ENCODE data around the gene LIMS3.
"Not testable (repeated sequence)": the region's sequence is repeated elsewhere in the genome, so short reads cannot be mapped to it uniquely, and the experiment has no call there.

LIMS3 gene, protein sequence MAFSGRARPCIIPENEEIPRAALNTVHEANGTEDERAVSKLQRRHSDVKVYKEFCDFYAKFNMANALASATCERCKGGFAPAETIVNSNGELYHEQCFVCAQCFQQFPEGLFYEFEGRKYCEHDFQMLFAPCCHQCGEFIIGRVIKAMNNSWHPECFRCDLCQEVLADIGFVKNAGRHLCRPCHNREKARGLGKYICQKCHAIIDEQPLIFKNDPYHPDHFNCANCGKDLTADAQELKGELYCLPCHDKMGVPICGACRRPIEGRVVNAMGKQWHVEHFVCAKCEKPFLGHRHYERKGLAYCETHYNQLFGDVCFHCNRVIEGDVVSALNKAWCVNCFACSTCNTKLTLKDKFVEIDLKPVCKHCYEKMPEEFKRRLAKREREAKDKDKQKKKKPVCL

DNA sequence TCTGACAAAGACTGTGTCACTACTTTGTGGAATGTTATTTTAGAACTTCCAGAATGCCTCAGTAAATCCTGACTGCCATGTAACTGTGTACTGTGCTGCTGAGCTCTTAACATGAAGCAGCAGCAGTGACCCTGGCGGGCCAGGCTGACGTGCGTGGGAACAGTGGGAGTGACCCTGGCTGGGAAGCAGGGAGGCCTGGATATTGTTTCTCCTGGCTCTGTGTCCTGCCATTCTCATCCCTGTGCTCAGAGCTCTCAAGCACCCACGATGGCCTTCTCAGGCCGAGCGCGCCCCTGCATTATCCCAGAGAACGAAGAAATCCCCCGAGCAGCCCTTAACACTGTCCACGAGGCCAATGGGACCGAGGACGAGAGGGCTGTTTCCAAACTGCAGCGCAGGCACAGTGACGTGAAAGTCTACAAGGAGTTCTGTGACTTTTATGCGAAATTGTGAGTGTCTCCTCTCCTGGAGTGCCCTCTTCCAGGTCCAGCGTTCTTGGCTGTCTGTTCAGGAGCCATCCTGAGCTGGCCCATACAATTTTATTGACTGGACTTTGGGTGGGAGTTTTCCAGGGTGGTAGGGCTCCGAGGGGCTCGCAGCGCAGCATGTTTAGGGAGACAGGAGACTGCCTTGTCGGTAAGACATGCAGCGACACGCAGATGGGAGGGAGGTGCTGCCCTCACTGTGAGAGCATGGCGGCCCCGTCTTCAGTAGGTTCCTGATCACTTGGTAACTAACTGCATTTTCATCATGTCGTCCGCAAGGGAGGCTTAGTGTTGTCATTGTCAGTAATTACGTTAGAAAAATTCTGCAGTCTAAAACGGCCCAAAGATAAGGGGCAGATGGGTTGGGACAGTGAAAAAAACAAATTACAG is at the start of gene LIMS3:
LIMS3 (plus strand) TSS at position 227 of the 875 bp plus-strand sequence; CDS start at position 268, 41 bp downstream.
- DNase-seq (ENCODE audit: low read depth in 1 of 2, low spot score in 1 of 2); in situ Hi-C loops (cut with HindIII; ENCODE audit: low pct_unique_long_range_greater_than_20kb, low sequenced_read_pairs): not testable (repeated sequence)

DNA sequence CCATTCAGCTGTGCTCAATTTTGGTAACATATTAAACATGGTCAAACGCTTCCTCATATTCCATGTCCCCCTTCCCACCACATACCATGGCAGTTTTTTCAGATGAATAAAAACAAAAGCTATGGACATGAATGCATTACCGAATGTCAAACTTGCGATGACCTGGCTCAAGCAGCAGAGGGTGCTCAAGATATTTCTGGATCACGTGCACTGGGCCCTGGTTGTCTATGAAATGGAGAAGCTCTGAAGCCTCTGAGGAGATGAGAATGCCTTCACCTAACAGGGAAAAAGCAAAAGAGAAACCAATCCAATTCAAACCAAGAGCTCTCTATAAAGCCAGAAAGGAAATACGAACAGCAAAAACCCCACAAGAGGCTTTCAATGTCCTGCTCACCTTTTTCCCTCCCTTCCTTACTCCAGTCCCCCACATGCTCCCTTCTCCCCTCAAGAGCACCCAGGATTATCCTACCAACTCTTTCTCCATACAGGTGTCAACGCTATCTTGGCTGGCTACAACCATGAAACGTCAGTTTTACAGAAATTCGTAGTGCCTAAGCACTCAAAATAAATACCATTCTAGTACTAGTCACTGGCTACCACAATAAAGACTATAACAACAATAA is 27.2 kb upstream of the LIMS3 start:
- DNase-seq (ENCODE audit: low read depth in 1 of 2, low spot score in 1 of 2); in situ Hi-C loops (cut with HindIII; ENCODE audit: low pct_unique_long_range_greater_than_20kb, low sequenced_read_pairs): not testable (repeated sequence)

DNA sequence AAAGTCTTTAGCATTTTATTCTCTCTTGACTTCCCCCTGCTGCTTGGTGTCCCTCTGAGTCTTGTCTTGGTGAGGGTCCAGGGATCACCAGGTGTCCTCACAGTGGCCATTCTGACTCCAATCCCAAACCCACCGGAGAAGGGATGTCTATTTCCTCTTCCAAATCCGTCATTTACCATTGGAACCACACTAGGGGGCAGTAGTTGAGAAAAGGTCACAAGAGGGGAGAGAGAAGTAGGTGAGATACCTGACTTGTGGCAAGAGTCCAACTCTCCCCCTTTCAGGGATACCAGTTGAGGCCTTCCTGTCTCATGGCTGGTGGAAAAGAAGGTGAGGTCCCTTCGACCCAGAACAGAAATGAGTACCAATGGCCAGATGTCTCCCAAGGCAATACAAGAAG is 21.9 kb upstream of the LIMS3 start:
- DNase-seq (ENCODE audit: low read depth in 1 of 2, low spot score in 1 of 2); in situ Hi-C loops (cut with HindIII; ENCODE audit: low pct_unique_long_range_greater_than_20kb, low sequenced_read_pairs): not testable (repeated sequence)

DNA sequence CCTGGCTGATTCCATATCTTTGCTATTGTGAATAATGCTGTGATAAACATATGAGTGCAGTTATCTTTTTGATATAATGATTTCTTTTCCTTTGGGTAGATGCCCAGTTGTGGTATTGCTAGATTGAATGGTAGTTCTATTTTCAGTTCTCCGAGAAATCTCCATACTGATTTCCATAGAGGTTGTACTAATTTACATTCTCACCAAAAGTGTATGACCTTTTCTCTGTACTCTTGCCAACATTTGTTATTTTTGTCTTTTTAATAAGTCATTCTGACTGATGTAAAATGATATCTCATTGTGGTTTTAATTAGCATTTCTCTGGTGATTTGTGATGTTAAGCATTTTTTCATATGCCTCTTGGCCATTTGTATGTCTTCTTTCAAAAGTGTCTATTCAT is 16.4 kb upstream of the LIMS3 start:
- DNase-seq (ENCODE audit: low read depth in 1 of 2, low spot score in 1 of 2); in situ Hi-C loops (cut with HindIII; ENCODE audit: low pct_unique_long_range_greater_than_20kb, low sequenced_read_pairs): not testable (repeated sequence)

DNA sequence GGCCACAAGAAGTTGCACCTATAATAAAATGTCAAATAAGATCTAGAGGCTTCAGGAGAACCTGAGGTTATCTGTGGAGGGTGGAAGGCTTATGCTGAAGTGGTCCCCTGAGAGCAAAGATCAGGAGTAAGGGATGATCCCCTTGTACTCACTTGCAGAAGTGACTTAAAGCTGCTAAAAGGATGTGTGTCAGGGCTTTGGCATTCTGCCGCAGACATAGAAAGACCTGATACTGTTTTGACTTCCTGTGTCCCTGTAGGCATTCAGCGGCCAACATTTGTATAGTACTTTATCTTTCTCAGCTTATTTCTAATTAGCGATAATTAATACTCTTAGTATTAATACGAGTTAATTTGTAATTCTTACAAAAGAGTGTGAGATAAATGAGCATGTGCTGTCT is 10.1 kb upstream of the LIMS3 start:
- DNase-seq (ENCODE audit: low read depth in 1 of 2, low spot score in 1 of 2); in situ Hi-C loops (cut with HindIII; ENCODE audit: low pct_unique_long_range_greater_than_20kb, low sequenced_read_pairs): not testable (repeated sequence)

DNA sequence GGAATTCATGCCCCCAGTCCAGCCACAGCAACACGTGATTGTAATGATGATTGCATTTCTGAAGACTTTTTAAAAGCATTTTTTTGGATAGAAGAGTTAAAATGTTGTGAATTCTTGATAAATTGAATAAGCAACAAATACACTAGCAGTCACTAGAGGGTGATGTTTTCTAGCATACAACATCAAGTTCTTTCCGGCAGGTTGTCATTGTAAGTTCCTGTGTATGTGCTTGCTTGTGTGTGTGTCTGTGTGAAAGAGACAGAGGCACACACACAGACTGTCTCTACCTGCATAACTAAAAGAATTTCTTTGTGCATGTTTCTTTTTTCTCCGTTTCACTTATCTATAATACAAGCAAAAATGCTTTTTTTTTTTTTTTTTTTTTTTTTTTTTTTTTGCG is 8.6 kb upstream of the LIMS3 start:
- in situ Hi-C loops (cut with HindIII; ENCODE audit: low pct_unique_long_range_greater_than_20kb, low sequenced_read_pairs); DNase-seq (ENCODE audit: low read depth in 1 of 2, low spot score in 1 of 2): not testable (repeated sequence)

DNA sequence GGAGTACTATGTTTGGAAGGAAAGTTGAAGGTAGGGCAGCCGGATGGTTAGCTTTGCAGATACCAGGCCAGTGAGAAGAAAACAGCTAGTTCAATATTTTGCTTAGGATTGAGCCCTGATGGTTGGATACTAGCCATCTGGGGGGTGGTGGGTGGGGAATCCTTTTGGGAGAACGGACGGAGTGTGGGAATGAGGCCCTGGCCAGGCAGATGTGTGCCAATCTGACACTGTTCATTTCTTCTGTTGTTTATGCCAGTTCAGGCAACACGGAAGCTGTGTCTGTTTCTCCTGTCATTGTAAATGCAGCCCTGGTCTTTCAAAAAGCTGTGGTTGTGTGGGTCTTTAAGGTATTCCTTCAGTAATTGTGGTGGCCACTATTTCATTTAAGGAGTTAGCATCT is 7.5 kb upstream of the LIMS3 start:
- in situ Hi-C loops (cut with HindIII; ENCODE audit: low pct_unique_long_range_greater_than_20kb, low sequenced_read_pairs); DNase-seq (ENCODE audit: low read depth in 1 of 2, low spot score in 1 of 2): not testable (repeated sequence)

DNA sequence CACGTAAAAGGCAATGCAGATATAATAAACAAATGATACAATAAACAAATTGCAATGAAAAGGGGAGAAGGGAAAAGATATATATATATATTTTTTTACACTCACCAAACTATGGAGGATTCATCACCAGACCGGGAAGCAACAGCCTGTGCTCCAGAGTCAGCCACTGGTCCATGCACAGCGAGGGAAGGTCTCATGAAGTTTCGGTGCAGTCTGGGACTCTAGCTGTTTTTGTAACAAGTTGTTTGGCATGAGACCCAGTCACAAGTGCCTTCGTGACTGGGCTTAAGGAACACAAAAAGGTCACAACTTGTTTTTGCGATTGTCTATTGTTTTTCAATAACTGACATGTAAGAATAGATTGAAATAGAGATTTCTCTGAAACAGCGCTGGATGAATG is 4.8 kb upstream of the LIMS3 start:
- DNase-seq (ENCODE audit: low read depth in 1 of 2, low spot score in 1 of 2); in situ Hi-C loops (cut with HindIII; ENCODE audit: low pct_unique_long_range_greater_than_20kb, low sequenced_read_pairs): not testable (repeated sequence)

DNA sequence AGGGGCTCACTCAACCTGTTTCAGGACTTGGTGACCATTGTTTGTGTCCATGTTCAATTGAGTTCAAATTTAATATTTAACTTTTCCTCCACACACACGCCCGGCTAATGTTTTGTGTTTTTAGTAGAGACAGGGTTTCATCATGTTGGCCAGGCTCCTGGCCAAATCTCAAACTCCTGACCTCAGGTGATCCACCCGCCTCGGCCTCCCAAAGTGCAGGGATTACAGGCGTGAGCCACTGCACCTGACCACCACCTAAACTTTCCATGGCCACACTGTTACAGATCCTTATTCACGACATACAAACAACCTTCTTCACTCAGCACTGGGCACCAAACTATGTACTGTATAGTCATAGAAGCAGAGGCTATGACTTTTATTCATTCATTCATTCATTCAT is 4.3 kb upstream of the LIMS3 start:
- in situ Hi-C loops (cut with HindIII; ENCODE audit: low pct_unique_long_range_greater_than_20kb, low sequenced_read_pairs); DNase-seq (ENCODE audit: low read depth in 1 of 2, low spot score in 1 of 2): not testable (repeated sequence)

DNA sequence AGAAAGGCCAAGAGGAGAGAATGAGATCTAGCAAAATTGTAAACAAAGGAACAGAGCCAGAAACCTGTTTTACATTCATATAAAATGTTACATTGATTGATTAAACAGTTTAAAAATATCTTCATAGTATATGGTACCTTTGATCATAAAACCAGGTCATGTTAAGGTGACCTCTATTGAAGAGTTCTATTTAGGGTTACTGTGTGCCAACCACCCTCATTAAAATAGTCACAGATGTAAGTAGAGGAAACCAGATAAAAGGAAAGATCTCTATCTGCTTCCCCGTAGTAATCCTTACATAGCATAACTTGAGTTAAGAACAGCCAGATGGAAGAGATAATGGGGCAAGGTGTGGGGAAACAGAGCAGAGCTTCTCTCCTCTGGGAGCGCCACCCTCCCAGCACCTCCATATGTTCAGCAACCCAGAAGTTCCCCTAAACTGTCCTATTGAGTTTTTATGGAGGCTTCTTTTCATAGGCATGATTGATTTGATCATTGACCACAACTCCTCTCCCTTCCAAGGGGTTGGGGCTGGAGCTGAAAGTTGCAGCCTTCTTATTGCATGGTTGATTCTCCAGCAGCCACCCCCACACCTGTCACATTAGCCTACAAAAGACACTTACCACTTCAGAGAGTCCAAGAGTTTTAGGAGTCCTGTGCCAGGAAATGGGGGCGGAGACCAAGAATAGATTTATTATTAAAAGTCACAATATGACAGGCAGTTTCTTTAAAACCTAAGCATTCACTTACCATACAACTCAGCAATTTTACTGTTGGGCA is 3.2 kb upstream of the LIMS3 start:
- DNase-seq (ENCODE audit: low read depth in 1 of 2, low spot score in 1 of 2); in situ Hi-C loops (cut with HindIII; ENCODE audit: low pct_unique_long_range_greater_than_20kb, low sequenced_read_pairs): not testable (repeated sequence)

DNA sequence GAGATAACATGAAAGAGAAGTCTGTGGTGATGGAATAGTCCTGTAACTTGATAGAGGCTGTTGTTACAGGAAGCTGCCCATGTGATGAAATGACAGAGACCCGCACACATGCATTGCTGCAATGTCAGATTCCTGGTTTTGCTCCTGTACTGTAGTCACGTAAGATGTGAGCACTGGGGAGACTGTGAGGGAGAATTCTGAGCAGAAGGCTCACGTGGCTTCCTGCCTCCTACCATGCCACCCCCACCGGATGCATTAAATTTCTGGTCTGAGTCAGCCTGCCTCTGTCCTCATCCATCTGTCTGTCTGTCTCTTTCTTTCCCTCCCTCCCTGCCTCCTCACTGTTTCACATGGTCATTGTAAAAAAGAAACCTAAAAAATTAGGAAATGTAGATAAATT is 2.3 kb upstream of the LIMS3 start:
- DNase-seq (ENCODE audit: low read depth in 1 of 2, low spot score in 1 of 2); in situ Hi-C loops (cut with HindIII; ENCODE audit: low pct_unique_long_range_greater_than_20kb, low sequenced_read_pairs): not testable (repeated sequence)

DNA sequence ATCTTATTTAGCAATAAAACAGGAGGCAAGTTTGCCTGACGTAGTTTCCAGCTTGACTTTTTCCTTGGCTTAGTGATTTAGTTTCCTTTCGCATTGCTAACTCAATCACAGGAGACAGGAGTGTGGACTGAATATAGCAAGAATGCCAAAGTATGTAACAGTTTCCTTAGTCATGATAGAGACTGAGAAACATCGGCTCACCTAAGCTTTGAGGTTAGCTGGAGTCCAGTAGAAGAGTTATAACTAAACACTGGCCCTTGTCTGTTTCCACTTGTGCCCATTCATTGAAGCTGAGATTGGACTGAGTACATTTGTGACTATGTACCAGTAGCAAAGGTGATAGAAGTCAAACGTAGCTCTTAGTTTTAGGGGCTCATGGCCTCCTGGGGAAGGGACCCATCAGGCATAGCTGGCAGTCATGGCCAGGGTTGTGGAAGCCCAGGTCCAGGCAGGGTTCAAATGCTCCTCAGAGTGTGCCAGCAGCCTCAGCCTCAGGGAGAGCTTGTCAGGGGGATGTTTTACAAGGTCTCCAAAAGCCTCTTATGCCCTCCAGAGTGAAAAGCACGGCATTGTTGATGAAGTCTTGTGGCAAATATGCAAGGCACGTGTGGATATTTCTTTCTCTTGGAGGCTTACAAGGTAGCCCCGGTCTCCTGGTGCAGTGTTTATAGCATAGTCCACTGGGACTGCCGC is 573 bp upstream of the LIMS3 start:
- in situ Hi-C loops (cut with HindIII; ENCODE audit: low pct_unique_long_range_greater_than_20kb, low sequenced_read_pairs); DNase-seq (ENCODE audit: low read depth in 1 of 2, low spot score in 1 of 2): not testable (repeated sequence)

DNA sequence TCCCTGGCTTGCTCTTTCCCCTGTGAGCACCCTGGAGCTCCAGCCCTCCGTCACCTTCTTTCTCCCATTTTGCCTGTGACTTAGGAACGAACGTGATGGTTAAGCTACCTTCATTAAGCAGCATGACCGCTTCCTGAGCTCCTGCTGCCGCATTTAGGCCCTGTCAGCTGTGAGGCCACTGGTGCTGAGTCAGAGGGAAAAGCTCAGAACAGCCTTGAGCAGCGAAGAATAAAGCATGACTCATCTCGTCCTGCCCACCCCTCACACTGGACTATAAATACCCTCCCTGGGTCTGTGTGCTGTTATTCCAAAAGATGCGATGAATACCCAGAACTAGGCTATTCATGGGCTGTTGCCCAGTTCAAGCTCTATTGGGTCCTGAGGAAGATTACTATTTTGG is 7.3 kb downstream of the LIMS3 start:
- in situ Hi-C loops (cut with HindIII; ENCODE audit: low pct_unique_long_range_greater_than_20kb, low sequenced_read_pairs); DNase-seq (ENCODE audit: low read depth in 1 of 2, low spot score in 1 of 2): not testable (repeated sequence)

DNA sequence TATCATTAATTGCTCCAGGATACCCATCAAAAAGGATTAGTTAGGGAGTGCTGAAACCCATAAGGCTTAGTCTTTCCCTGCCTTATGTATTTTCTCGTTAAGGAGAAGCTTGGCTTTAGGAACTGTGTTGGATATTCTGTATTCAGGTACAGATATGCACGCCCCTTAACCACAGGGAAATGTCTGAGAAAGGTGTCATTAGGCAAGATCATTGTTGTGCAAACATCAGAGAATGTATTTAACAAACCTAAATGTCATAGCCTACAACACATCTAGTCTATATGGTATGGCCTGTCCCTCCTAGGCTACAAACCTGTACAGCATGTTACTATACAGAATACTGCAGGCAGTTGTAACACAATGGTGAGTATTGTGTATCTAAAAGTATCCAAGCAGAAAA is 10.1 kb downstream of the LIMS3 start:
- DNase-seq (ENCODE audit: low read depth in 1 of 2, low spot score in 1 of 2); in situ Hi-C loops (cut with HindIII; ENCODE audit: low pct_unique_long_range_greater_than_20kb, low sequenced_read_pairs): not testable (repeated sequence)

DNA sequence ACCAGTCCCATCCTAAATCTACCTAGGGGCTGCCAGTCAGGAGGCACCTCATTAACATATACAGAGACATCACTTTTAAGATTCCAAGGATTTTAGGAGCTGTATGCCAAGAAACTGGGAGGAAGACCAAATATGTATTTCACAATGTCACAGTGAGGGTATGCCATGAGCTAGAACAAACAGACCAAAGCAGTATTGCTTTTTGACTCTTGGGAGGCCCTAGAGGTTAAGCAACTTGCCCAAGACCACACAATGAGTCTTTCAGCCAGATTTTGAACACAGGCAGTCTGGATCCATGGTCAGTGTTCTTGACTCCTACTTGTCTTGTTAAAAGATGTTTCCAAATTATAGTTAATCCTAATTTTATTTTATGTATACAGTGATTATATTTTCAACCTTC is 12.3 kb downstream of the LIMS3 start:
- in situ Hi-C loops (cut with HindIII; ENCODE audit: low pct_unique_long_range_greater_than_20kb, low sequenced_read_pairs); DNase-seq (ENCODE audit: low read depth in 1 of 2, low spot score in 1 of 2): not testable (repeated sequence)

DNA sequence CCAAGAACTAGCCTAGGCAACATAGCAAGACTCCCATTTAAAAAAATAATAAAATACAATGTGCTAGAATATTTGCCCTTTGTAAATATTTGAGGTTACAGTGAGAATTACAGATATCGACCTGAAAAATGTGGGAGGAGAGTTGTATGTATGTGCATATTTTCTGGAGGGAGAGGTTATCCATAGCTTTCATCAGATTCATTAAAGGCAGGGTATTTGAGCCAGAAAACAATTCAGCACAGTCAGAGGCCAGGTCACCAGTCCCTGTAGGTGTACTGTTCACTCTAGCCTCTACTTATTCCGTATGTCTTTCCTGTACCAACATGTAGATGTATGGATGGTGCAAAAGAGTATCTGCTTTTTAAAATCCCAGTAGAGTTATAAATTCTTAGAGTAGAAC is 15.4 kb downstream of the LIMS3 start:
- in situ Hi-C loops (cut with HindIII; ENCODE audit: low pct_unique_long_range_greater_than_20kb, low sequenced_read_pairs); DNase-seq (ENCODE audit: low read depth in 1 of 2, low spot score in 1 of 2): not testable (repeated sequence)

DNA sequence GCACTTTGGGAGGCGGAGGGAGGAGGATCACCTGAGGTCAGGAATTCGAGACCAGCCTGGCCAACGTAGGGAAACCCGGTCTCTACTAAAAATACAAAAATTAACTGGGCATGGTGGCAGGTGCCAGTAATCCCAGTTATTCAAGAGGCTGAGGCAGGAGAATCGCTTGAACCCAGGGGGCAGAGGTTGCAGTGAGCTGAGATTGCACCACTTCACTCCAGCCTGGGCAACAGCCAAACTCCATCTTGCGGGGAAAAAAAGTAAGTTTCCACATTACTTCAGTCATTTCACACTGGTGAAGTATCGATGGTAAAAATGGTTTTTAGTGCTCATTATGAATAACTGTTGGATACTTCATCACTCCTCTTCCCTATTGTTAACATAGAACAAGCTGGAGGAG is 16.1 kb downstream of the LIMS3 start:
- DNase-seq (ENCODE audit: low read depth in 1 of 2, low spot score in 1 of 2); in situ Hi-C loops (cut with HindIII; ENCODE audit: low pct_unique_long_range_greater_than_20kb, low sequenced_read_pairs): not testable (repeated sequence)

Measured in T47D (cell line).